ENCODE data around the gene OR51M1.

OR51M1 gene

GRCh38 chr11:5390210-5390609, 6.6 kb downstream of the OR51M1 start:
- no peak for DNase-seq (ENCODE audit: low spot score)

- DNase-seq (ENCODE audit: low spot score) = no peak
These were observed 10.5 kb downstream of the OR51M1 start for GRCh38 chr11:5394091-5394490.

DNA sequence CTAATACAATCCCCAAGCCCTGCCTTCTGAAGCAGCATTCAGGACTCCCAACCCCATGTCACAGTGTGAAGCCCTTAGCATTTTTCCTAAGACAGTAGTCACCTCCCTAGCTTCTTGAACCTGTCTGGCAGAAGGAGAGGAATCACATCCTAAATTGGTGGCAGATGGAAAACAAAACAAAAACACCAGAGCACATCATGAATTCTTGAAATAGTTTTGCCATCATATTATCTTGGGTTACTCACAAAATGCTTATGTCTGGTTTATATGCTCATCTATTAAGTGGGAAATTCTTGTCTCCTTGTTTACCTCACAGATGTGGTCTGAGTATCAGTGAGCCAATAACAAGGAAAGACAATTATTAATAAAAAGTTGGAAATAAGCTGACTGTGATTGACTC, 15.3 kb downstream of the OR51M1 start:
- DNase-seq (ENCODE audit: low spot score) = no peak

DNA sequence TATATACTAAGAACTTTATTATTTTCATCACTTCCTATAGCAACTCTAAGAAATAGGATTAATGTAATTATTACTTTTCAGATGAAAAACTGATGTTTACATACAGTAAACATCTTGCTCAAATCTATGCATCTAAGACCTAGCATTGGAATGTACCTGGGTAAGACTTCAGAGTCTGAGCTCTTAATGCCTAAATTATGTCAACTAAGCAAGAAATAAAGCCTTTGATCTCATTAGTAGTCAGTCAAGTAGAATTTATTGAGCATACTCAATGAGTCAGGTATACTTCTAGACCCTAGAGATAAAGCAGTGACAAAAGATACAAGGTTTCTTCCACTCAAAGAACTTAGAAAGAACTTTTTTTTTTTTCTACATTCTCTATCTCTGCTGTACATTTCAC, 21.6 kb downstream of the OR51M1 start:
- no peak for DNase-seq (ENCODE audit: low spot score)

GRCh38 chr11:5420993-5421392, 37.4 kb downstream of the OR51M1 start:
- DNase-seq (ENCODE audit: low spot score) = no peak

GRCh38 chr11:5421811-5422210, 38.2 kb downstream of the OR51M1 start, which contains the start of gene OR51Q1:
OR51Q1 (plus strand) TSS chr11:5422111; CDS start chr11:5422201, 90 bp downstream.
- no peak for DNase-seq (ENCODE audit: low spot score)

DNA sequence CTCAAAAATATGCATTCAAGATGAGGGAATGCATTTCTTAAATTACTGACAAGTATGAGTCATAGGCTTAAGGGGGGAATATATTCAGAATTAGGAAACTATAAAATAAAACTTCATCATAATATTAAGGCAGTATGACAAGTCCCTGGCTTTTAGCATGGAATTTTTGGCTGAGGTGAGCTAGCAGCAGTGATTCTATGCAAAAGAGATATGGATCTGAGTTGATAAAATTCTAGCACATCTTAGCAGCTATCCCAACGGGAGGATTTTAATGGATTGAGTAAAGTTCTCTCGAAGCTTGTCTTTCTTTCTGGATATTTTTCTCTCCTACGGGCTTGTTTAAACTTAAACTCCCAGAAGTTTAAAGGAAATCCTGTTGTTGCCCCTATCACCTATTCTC, 39.5 kb downstream of the OR51M1 start:
- no peak for DNase-seq (ENCODE audit: low spot score)

DNA sequence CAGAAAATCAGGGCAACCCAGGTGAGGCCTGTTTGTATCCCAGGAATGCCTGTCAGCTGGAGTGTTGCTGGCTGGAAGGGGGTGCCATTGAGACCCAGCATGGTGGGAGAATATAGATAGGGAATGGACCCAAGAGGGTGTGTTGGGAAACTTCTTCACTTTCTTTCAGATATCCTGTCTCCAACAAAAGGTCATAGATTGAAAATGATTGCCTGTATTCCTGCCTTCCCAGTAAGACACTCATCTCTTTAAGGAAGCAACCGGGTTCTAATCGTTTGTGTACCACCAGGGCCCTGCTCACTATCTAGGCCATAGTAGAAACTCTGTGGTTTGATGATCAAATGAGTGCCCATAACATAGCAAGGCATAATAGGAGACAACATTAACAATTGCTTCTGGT, 57.8 kb downstream of the OR51M1 start, which contains the start of gene OR51I1:
Gene OR51I1, minus strand, starts transcription at position 101 of the 400 bp plus-strand sequence. Its CDS starts 0 bp downstream, at position 101.
- no peak for DNase-seq (ENCODE audit: low spot score)

Measured in activated CD4-positive, alpha-beta T cell treated with anti-CD3 and anti-CD28 coated beads, Interleukin-2, Interleukin-4, amounts not matched to agents 100 ng/mL and 50 ng/mL, durations not matched to agents 16 hours and 8 hours (primary cell).